HG02642 (cell line): Measurements from ENCODE around the gene CCDC60.
"Not testable (repeated sequence)": the region's sequence is repeated elsewhere in the genome, so short reads cannot be mapped to it uniquely, and the experiment has no call there.

Experiments
- ATAC-seq: cut with Tn5 transposase; IDR thresholded peaks from one replicate; pipeline ENCODE4 v1.9.1; 2021; ENCODE audit warnings: mild to moderate bottlenecking; ENCODE audit not compliant: unreplicated experiment, poor library complexity

The CCDC60 gene

DNA sequence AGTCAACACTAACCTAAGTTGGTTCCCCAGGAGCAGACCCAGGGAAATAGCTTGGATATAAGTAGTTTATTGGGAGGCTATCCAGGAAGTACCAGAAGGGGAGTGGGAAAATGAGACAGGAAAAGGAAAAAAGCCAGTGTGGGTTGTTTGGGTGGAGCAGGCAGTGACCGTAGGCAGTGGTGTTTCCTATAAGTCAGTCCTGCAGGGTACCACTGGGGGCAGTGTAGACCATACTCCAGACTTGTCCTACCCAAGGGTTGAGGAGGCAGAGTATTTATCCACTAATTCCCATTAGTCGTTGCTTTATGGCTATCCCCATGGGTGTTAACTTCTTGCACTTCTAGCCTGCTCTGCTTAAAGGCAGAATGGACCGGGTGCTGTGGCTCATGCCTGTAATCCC is 6.4 kb upstream of the CCDC60 start:
- no peak for ATAC-seq

DNA sequence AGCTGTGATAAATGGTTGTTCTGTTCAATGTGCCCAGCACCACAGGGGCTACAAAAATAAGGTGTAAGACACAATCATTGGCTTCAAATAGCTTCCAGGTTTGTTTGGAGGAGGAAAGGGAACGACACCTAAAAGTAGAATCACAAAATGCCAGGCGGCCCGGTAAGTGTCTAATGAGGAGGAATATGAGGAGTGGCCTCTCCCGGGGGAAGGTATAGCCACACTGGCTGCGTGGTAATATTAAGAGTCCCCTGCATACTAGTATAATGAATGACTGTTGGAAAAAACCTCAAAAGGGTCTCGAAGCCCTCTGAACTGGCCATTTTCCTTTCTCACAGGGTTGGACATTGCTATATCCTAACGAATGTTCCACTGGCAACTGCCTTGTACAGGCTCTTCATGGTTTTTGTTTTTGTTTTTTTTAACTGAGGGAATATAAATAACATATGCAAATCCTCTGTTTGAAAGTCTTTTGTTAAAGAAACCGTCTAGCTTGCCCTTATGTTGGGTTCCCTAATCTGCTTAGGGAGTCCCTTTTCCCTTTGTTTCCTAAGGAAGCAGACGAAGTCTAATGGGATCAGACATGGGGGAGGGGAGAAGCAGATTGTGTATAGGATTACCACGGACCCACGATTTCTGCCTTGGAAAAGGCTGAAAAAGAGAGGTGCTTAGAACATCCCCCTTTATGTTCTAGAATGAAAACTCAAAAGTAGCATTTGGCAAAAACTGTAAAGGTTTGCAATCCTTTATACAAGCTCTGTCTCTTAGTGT is 4.2 kb downstream of the CCDC60 start:
- no peak for ATAC-seq

DNA sequence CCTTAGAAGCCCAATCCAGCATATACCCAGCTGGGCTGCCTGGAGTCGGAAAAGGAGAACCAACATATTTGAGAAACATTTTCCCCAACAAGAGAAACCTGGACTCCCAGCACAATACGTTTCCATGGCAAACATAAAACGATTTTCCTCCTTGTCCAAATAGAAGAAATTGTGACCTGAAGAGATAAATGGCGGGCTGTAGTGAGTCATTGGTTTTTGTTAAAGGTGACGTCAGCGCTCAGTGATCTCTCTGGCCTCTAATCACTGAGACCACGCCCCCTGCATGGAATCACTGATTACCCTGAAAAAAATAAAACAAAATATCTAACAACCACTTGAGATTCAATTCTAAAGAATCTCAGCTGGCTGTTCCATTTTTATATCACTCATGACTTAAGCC is 6.0 kb downstream of the CCDC60 start:
- no peak for ATAC-seq

DNA sequence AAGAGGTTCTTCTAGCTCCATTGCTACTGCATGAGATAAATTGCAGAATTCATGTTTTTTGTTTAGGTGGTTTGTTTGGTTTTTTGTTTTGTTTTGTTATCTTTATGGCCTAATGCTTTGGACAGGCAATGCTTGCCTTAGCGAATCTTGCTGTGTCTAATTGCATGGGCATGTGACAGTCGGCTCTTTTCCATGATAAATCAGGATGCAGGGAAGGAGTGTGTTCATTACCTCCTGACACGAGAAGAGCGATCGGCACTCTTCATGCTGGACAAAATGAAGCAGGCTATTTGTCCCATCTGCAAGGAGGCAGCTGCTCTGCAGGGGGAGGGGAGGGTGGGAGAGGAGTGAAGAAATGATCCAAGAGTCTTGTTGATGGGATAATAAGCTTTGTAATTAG is 6.5 kb downstream of the CCDC60 start:
- ATAC-seq = no peak

DNA sequence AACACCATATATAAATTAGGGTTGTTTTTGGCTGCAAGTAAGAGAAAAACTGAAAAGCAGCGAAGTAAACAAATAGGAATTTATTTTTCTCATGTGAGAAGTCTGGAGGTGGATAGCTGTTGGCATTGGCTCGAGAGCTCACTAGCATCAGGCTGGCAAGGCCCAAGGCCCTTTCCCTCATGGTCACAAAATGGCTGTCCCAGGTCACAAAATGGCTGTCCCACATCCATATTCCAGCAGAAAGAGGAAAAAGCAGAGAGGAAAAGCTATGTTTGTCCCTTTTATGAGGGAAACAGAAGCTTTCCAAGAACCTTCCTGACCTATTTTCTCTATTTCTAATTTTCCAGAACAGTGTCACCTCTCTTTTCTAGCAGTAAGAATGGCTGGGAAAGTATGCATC is 7.5 kb downstream of the CCDC60 start:
- ATAC-seq = no peak

DNA sequence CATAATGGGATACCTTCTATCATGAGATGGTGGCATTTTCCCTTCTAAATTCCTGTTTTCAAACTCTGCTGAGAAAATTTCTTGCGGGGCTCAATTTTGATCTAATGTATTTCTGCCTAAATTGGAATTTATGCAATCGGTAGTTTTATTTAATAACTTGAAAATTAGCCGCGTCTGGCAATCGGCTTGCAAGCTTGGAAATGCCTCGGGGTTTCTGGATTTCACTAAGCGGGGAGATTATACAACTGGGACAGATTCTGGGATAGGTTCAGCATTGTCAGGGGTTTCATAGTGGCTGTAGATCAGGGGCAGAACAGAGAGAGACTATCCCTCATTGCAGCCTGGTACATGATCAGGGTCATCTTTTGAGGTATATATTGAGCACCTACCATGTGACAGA is 8.6 kb downstream of the CCDC60 start:
- ATAC-seq = no peak

DNA sequence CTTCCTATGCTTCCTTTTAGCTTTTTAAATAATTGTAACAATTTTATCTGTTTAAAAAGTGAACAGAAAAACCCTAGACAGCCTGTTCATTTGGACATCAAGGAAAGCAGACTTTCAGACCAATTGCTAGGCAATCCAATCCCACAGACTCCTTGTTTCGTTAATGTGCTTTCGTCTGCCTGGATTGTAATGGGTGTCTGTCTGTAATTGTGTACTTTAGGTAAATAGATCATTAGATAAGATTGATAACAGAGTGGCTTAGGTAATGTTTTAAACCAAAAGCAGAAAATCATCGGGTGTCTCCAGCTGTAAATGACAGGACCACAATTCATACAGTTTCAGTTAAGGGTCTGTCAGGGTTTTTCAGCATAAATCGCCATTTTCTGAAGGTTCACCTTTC is 19.6 kb downstream of the CCDC60 start:
- no peak for ATAC-seq

DNA sequence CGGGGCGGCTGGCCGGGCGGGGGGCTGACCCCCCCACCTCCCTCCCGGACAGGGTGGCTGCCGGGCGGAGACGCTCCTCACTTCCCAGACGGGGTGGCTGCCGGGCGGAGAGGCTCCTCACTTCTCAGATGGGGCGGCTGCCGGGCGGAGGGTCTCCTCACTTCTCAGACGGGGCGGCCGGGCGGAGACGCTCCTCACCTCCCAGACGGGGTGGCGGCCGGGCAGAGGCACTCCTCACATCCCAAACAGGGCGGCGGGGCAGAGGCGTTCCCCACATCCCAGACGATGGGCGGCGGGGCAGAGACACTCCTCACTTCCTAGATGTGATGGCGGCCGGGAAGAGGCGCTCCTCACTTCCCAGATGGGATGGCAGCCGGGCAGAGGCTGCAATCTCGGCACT is 25.8 kb downstream of the CCDC60 start:
- not testable (repeated sequence) for ATAC-seq

DNA sequence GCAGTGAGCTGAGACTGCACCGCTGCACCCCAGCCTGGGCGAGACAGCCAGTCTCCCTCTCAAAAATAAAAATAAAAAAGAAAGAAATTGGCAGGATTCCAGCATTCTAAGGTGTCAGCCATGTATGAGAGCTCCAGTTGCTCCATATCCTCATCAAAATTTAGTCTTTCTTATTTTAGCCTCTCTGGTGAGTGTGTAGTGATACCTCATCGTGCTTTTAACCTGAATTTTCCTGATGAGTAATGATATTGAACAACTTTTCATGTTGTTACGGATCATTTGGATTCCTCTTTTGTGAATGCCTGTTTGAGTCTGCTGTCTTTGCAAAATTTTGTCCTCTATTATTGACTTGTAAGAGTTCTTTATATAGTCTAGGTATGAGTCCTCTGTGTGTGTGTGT is 28.5 kb downstream of the CCDC60 start:
- ATAC-seq = no peak

DNA sequence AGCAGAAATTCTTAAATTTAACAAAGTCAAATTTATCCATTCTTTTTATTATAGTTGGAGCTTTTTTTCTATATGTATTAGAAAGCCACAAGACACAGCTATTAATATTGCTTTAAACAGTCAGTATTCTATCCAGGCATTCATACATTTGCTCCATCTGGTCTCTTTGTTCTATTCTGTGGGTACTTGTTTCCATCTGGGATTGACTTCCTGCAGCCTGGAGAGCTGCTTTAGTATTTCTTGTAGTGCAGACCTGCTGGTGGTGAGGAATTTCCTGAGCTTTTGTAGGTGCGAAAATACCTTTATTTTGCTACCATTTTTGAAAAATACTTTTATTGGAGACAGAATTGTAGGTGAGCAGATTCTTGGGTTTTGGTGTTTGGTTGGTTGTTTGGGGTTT is 29.0 kb downstream of the CCDC60 start:
- ATAC-seq = no peak

DNA sequence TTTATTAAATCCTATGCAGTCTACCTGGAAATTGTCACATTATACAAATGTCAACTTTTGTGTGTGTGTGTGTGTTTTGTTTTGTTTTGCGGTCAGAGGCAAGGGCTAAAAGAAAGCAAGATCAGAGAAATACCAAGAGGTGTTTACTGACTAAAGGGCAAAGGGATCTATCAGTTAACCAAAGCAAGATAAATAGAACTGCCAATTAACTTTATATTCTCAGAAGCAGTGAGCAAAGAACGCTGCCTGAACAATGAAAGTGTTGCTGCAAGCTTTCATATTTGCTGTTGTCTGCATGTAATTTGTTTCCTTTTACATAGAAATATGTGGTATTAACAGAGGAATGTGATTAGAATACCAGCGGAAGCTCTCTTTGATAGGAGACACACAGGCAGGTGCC is 30.9 kb downstream of the CCDC60 start:
- no peak for ATAC-seq

DNA sequence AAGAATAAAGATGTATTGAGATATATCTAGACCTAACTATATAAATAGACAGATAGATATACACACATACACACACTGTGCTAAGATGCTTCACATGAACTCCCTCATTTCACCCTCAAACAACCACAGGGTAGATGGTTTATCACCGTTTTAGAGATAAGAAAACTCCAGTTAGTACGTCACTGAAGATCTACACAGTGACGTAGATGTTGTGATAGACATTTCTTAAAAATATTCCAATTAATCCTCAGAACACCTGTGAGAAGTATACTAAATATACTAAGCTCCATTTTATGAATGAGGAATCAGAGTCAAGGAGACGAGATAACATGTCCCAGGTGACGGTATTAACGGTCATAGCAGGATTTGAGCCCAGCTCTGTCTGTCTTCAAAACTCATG is 31.5 kb downstream of the CCDC60 start:
- no peak for ATAC-seq

DNA sequence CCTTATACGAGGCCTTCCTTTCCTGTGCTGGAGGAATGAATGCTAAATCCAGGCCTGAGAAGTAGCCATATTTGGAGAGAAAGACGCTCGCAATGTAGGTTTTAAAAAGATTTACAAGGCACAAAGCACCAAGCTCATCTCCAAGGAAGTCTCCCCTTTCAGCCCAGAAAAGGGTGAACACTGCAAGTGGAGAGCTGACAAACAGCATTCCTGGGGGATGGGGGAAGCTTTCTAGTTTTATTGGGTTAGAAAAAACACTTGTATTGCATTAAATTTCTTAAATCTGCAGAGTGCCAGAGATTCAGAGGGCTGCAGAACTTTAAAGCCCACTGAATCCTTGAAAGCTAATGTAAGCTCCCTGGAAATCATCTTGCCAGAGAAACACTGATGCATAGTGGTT is 34.6 kb downstream of the CCDC60 start:
- ATAC-seq = no peak

DNA sequence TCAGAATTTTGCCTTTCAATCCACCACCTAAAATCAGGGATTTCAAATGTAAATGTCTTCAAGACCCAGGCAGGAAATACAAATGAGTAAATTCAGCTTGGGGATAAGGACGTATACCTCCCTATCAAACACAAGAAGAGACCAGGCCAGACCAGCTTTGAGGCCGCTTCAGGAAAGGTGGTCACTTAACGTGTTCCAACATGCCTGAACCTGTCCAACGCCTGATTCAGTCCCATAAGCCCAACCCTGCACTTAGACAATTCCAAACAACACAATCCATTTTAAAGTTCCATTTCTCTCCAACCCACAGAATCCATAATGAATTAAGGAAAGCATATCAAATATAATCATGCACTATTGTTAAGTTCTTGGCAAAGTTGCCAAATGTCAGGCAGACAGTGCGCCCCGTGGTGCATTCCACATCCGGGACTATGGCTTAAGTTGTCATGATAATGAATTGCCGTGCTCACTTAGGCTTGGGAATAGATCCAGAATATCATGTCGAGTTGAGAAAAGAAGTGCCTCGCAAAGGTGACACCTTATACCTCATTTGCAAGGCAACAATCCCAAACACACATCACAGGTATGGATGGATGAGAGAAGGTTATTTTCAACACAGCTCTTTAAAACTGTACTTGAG is 35.5 kb downstream of the CCDC60 start:
- no peak for ATAC-seq

DNA sequence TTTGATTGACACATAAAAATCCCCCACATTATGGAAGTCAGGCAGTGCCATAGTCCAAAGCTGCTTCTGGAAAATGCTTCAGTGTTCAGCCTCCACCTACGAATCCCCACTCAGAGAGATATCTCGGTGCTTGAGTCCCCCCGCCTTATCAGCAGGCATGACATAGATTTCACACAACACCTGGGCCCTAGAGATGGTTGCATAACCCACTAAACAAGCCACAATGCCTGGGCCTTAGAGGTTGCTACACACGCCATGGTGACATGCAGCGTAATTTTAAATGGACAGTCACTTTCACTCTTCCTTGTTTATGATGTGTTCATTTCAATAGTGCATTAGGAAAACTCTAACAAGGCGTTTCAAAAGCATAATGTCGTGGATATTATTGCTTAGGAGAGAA is 38.0 kb downstream of the CCDC60 start:
- ATAC-seq = no peak

DNA sequence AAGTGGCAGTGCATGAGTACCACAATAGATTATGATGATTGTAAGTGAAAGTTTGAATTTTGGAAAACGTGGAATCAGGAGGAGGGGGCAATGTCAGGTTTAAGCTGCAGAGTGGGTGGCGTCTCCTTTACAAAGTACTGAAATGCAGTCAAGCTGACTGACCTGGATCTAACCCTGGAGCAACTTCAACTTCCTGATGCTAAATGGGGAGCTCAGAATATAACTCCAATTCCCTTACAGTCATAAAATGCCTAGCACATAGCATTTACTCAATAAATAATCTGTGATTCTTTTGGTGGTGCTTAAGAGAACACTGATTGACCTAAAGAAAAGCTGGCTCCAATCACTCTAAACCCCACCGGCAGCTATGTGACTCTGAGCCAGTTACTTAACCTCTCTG is 38.5 kb downstream of the CCDC60 start:
- ATAC-seq = no peak

DNA sequence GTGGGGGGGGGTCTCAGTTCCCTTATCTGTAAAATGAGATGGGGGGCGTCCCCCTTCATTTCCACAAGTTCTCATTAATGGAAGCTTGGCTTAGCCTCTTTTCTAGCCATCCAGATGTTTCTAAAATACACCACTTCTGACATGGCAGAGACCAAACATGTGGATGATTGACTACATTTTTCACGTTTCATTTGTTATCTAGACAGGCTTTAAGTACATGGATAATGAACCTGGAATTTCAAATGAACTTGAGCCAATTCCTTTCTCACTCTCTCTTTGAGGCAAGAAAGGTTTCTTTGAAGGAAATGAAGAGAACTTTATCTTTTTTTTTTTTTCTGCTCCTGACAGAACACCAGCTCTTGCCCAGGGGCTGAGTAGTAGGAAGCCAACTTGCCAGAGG is 39.1 kb downstream of the CCDC60 start:
- no peak for ATAC-seq

DNA sequence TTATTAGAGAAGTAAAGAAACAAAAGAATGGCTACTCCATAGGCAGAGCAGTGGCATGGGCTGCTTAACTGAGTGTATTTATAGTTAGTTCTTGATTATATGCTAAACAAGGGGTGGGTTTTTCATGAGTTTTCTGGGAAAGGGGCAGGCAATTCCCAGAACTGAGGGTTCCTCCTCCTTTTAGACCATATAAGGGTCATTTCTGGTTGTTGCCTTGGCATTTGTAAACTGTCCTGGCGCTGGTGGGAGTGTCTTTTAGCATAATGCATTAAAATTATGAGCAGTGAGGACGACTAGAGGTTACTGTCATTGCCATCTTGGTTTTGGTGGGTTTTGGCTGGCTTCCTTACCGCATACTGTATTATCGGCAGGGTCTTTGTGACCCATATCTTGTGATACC is 40.1 kb downstream of the CCDC60 start:
- ATAC-seq = no peak

DNA sequence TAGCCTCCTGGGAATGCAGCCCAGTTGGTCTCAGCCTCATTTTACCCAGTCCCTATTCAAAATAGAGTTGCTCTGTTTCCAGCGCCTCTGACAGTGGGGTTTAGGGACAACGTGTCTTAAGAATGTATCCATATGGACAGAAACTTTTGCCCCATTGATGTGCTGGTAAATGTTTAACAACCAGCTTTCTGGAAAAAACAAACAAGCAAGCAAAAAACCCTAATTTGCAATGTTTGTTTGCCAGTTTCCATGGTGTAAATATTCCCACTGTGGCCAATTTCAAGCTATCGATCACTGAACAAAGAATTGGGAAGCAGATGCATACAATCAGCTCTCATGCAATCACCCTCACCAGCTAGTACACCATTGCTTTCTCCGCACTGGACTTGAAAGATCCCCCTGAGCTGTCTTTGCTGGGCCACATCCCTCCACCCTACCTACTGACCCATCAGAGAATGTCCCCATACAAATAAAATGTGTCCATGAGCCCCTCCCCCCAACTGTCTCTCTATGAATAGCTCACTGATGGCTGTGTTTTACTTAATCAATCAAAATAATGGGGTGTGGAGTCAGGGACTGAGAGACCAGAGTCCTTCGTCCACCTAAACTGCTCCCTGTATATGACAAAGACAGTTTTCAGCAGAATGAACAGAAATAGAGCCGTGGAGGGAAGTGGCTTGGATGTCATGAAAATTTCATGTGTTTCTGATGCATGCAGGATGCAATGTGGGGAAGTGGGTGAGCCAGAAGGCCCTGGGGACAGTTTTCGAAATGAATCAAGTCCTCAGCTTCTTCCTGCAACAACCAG is 40.8 kb downstream of the CCDC60 start:
- no peak for ATAC-seq

DNA sequence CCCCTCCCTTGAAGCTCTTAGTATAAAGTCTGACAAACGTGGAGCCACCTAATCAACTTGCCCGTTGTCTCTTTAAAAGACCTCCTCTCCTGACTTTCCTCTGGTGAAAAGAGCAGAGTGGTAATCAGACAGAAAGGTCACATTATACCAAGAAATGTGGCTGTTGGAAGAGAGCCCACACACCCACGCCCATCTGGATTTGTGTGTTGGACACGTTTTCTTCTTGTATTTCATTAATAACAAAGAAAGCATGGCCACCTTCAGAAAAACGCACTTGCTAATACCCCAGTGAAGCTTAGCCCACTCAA is 41.3 kb downstream of the CCDC60 start:
- no peak for ATAC-seq

DNA sequence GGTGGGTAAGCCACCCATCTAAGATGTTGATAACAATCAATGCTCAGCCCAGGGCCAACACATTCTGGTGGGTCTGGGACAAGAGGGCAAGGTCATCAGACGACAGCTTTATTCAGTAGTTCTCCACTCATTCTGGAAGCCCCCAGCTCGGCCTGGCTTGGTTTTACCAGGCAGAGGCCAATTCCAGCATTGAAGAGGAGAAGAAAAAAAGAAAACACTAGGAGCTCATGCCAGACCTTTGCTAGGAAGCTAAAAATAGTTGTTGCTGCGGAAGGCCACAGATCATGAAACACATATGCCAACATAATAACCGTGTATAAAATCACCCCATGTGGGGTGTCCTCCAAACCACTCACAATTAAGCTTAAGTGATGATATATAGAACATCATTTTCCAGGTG is 44.4 kb downstream of the CCDC60 start:
- ATAC-seq = no peak
